Liver (tissue), 9 donors: ENCODE measurements around the gene WNT8A. TPM values are rescaled to one million over a fixed set of nuclear protein-coding genes. Genes with fewer than 3 reads are reported as not detected.

ENCODE experiments used
- DNase-seq: peaks from one replicate; pipeline ENCODE4 v3.0.0-alpha.2; 2017; ENCODE audit warnings: low spot score
- H3K27ac ChIP-seq, 2 donors: one replicate each; pipeline ENCODE4 v1.7.0; 2013; ENCODE audit warnings: inconsistent platforms in 2 of 2, low read length in 2 of 2, control low read depth in 1 of 2, low read depth in 1 of 2, mild to moderate bottlenecking in 1 of 2
- H3K27me3 ChIP-seq, 4 donors: one replicate each; pipeline versions ENCODE4 v1.6.1 to v1.7.0; 2013; ENCODE audit warnings: low read length in 3 of 4, inconsistent platforms in 1 of 4, mild to moderate bottlenecking in 1 of 4, moderate library complexity in 1 of 4; ENCODE audit not compliant: control insufficient read depth in 4 of 4, insufficient read depth in 4 of 4
- H3K36me3 ChIP-seq, 4 donors: one replicate each; pipeline versions ENCODE4 v1.6.1 to v1.7.0; 2013; ENCODE audit warnings: low read length in 3 of 4, mild to moderate bottlenecking in 3 of 4, low read depth in 1 of 4, moderate library complexity in 1 of 4; ENCODE audit not compliant: control insufficient read depth in 4 of 4, insufficient read depth in 3 of 4
- H3K4me1 ChIP-seq, 4 donors: one replicate each; pipeline versions ENCODE4 v1.6.1 to v1.7.0; 2013; ENCODE audit warnings: low read length in 3 of 4, mild to moderate bottlenecking in 3 of 4, moderate library complexity in 1 of 4; ENCODE audit not compliant: control insufficient read depth in 4 of 4, insufficient read depth in 4 of 4
- H3K4me3 ChIP-seq, 3 donors: one replicate each; pipeline versions ENCODE4 v1.6.1 to v1.7.0; 2013; ENCODE audit warnings: low read length in 3 of 3, control low read depth in 1 of 3, low read depth in 1 of 3, mild to moderate bottlenecking in 1 of 3
- H3K9ac ChIP-seq, 2 donors: one replicate each; pipeline ENCODE4 v1.7.0; 2013; ENCODE audit warnings: low read length in 2 of 2, mild to moderate bottlenecking in 2 of 2, moderate library complexity in 2 of 2, control low read depth in 1 of 2, low read depth in 1 of 2
- H3K9me3 ChIP-seq, 4 donors: one replicate each; pipeline versions ENCODE4 v1.6.1 to v1.7.0; 2013; ENCODE audit warnings: low read length in 3 of 4; ENCODE audit not compliant: control insufficient read depth in 4 of 4
- EGR1 ChIP-seq, 2 donors: IDR thresholded peaks; 2 replicates each; pipeline ENCODE4 v1.6.1; 2016 to 2018; ENCODE audit warnings: antibody characterized with exemption in 2 of 2, low read depth in 2 of 2
- FOXA1 ChIP-seq: IDR thresholded peaks from 2 replicates; pipeline ENCODE4 v1.6.1; 2016; ENCODE audit warnings: antibody characterized with exemption
- FOXA2 ChIP-seq: IDR thresholded peaks from 2 replicates; pipeline ENCODE4 v1.6.1; 2016; ENCODE audit warnings: antibody characterized with exemption
- GABPA ChIP-seq, 2 donors: IDR thresholded peaks in 1 of 2; conservative IDR thresholded peaks in 1 of 2; 2 replicates each; pipeline ENCODE4 v1.6.1; 2016; ENCODE audit warnings: antibody characterized with exemption in 2 of 2, mild to moderate bottlenecking in 1 of 2, moderate library complexity in 1 of 2
- HNF4G ChIP-seq: IDR thresholded peaks from 2 replicates; pipeline ENCODE4 v1.6.1; 2016; ENCODE audit warnings: antibody characterized with exemption
- MAX ChIP-seq: IDR thresholded peaks from 2 replicates; pipeline ENCODE4 v1.6.1; 2016; ENCODE audit warnings: antibody characterized with exemption
- RAD21 ChIP-seq, 2 donors: IDR thresholded peaks; 2 replicates each; pipeline ENCODE4 v1.6.1; 2016; ENCODE audit warnings: antibody characterized with exemption in 2 of 2, mild to moderate bottlenecking in 2 of 2
- RXRA ChIP-seq, 2 donors: IDR thresholded peaks; 2 replicates each; pipeline ENCODE4 v1.6.1; 2017 to 2018; ENCODE audit warnings: antibody characterized with exemption in 2 of 2, mild to moderate bottlenecking in 1 of 2
- TAF1 ChIP-seq: conservative IDR thresholded peaks from 2 replicates; pipeline ENCODE4 v1.6.1; 2016; ENCODE audit warnings: antibody characterized with exemption, mild to moderate bottlenecking
- YY1 ChIP-seq: IDR thresholded peaks from 2 replicates; pipeline ENCODE4 v1.6.1; 2016; ENCODE audit warnings: antibody characterized with exemption, mild to moderate bottlenecking
- WGBS: extraction: QIAGEN DNeasy Blood & Tissue Kit; methylation state at CpG from one replicate; pipeline ENCODE4 v1.1.7; 2013; 5-methylcytosine and 5-hydroxymethylcytosine counted together
- polyA plus RNA-seq, 2 donors: library from polyadenylated mRNA; stranded (reverse) in 1 of 2; unstranded in 1 of 2; fragments of 200-250 nt in 1 of 2; fragments of >200 nt in 1 of 2; fragmentation: Nextera tagmentation in 1 of 2; extraction: Ambion mirVana in 1 of 2; gene quantifications; one replicate each; pipeline versions ENCODE4 v1.2.1 to v1.2.3, GENCODE V29; 2013 to 2015
- total RNA-seq, 2 donors: library from RNA; depleted of rRNA; stranded (reverse); fragments of >200 nt; gene quantifications; one replicate each; pipeline ENCODE4 v1.2.3, GENCODE V29; 2014
- TF ChIP-seq, protein P1 (sequence below): IDR thresholded peaks from 2 replicates; pipeline ENCODE4 v1.6.1; 2016; ENCODE audit warnings: antibody characterized with exemption, mild to moderate bottlenecking
- TF ChIP-seq, protein P2 (sequence below): IDR thresholded peaks from 2 replicates; pipeline ENCODE4 v1.6.1; 2016; ENCODE audit warnings: antibody characterized with exemption
- donor health status: healthy.
- donor health status: healthy.
- donor health status: healthy.
- donor health status: healthy.
- donor health status: healthy.

Gene WNT8A
- total and polyA plus RNA-seq, 4 donors = not detected

DNA sequence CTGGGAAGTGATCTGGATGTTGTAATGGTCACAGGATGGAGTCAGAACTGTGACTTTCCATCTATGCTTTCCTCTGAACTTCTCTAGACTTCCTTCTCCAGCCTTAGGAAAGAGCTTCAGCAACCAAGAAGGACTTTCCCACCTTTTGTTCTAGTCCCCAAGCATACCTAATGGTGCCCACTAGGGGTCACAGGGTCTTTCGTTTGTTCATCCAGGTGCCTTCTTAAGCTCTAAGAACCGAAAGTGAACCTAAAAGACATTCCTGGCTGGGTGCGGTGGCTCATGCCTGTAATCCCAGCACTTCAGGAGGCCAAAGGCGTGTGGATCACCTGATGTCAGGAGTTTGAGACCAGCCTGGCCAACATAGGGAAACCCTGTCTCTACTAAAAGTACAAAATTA lies 1.8 kb upstream of the WNT8A start:
- TF ChIP-seq, protein P1, sequence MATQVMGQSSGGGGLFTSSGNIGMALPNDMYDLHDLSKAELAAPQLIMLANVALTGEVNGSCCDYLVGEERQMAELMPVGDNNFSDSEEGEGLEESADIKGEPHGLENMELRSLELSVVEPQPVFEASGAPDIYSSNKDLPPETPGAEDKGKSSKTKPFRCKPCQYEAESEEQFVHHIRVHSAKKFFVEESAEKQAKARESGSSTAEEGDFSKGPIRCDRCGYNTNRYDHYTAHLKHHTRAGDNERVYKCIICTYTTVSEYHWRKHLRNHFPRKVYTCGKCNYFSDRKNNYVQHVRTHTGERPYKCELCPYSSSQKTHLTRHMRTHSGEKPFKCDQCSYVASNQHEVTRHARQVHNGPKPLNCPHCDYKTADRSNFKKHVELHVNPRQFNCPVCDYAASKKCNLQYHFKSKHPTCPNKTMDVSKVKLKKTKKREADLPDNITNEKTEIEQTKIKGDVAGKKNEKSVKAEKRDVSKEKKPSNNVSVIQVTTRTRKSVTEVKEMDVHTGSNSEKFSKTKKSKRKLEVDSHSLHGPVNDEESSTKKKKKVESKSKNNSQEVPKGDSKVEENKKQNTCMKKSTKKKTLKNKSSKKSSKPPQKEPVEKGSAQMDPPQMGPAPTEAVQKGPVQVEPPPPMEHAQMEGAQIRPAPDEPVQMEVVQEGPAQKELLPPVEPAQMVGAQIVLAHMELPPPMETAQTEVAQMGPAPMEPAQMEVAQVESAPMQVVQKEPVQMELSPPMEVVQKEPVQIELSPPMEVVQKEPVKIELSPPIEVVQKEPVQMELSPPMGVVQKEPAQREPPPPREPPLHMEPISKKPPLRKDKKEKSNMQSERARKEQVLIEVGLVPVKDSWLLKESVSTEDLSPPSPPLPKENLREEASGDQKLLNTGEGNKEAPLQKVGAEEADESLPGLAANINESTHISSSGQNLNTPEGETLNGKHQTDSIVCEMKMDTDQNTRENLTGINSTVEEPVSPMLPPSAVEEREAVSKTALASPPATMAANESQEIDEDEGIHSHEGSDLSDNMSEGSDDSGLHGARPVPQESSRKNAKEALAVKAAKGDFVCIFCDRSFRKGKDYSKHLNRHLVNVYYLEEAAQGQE = no peak
- TF ChIP-seq FOXA2 = no peak
- TF ChIP-seq YY1 = no peak
- no peak for TF ChIP-seq RAD21 (IDR thresholded peaks at IDR 0.05)
- Histone ChIP-seq H3K36me3 (no peaks in the 10 kb centered on the region), H3K9me3 (no peaks in the 10 kb centered on the region), H3K4me3 (no peak overlapping the region), H3K9ac (no peak overlapping the region), H3K27me3 (no peaks in the 10 kb centered on the region), H3K27ac (no peak overlapping the region), H3K4me1 (no peaks in the 10 kb centered on the region)
- DNase-seq = no peak
- 89% methylated on average over 4 of the region's 4 CpGs for whole genome bisulfite sequencing

DNA sequence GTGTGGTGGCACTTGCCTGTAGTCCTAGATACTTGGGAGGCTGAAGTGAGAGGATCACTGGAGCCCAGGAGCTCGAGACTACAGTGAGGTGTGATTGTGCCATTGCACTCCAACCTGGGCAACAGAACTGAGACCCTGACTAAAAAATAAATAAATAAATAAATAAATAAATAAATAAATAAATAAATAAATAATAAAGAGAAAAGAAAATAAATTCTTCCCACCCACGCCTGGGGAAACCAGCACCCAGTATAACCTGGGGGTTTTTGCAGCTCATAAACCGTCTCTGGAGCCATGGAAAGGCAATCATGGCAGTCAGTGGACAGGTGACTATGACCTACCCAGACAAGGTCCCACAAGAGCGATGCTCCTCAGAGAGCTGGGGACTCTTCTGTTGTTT lies 7.9 kb downstream of the WNT8A start:
- 87% methylated on average over 4 of the region's 4 CpGs for WGBS
- Histone ChIP-seq H3K4me1 (no peaks in the 10 kb centered on the region), H3K9me3 (no peaks in the 10 kb centered on the region), H3K27me3 (no peaks in the 10 kb centered on the region), H3K36me3 (no peaks in the 10 kb centered on the region), H3K9ac (no peak overlapping the region), H3K27ac (no peak overlapping the region), H3K4me3 (no peak overlapping the region)
- no peak for TF ChIP-seq MAX
- no peak for TF ChIP-seq HNF4G
- TF ChIP-seq RAD21 (IDR thresholded peaks at IDR 0.05) = no peak
- no peak for TF ChIP-seq EGR1 (IDR thresholded peaks at IDR 0.05; ENCODE audit: low read depth in 2 of 2)
- TF ChIP-seq, protein P2, sequence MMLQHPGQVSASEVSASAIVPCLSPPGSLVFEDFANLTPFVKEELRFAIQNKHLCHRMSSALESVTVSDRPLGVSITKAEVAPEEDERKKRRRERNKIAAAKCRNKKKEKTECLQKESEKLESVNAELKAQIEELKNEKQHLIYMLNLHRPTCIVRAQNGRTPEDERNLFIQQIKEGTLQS = no peak
- TF ChIP-seq YY1 = no peak
- TF ChIP-seq FOXA1 = no peak
- TF ChIP-seq, protein P1 = no peak
- TF ChIP-seq TAF1 = no peak
- no peak for TF ChIP-seq GABPA (IDR thresholded peaks at IDR 0.05 in 1 of 2, conservative IDR thresholded peaks at IDR 0.05 in 1 of 2)
- no peak for TF ChIP-seq RXRA (IDR thresholded peaks at IDR 0.05)
- DNase-seq = no peak
